Anterior cingulate cortex (tissue), 58 donors: ENCODE measurements around the gene PTPN18.
"Not testable (repeated sequence)": the region's sequence is repeated elsewhere in the genome, so short reads cannot be mapped to it uniquely, and the experiment has no call there.

Experiments
- DNase-seq, 58 donors: peaks; one replicate each; lab custom pipeline; 2025; lab: John Stamatoyannopoulos, UW

PTPN18 gene, protein sequence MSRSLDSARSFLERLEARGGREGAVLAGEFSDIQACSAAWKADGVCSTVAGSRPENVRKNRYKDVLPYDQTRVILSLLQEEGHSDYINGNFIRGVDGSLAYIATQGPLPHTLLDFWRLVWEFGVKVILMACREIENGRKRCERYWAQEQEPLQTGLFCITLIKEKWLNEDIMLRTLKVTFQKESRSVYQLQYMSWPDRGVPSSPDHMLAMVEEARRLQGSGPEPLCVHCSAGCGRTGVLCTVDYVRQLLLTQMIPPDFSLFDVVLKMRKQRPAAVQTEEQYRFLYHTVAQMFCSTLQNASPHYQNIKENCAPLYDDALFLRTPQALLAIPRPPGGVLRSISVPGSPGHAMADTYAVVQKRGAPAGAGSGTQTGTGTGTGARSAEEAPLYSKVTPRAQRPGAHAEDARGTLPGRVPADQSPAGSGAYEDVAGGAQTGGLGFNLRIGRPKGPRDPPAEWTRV

DNA sequence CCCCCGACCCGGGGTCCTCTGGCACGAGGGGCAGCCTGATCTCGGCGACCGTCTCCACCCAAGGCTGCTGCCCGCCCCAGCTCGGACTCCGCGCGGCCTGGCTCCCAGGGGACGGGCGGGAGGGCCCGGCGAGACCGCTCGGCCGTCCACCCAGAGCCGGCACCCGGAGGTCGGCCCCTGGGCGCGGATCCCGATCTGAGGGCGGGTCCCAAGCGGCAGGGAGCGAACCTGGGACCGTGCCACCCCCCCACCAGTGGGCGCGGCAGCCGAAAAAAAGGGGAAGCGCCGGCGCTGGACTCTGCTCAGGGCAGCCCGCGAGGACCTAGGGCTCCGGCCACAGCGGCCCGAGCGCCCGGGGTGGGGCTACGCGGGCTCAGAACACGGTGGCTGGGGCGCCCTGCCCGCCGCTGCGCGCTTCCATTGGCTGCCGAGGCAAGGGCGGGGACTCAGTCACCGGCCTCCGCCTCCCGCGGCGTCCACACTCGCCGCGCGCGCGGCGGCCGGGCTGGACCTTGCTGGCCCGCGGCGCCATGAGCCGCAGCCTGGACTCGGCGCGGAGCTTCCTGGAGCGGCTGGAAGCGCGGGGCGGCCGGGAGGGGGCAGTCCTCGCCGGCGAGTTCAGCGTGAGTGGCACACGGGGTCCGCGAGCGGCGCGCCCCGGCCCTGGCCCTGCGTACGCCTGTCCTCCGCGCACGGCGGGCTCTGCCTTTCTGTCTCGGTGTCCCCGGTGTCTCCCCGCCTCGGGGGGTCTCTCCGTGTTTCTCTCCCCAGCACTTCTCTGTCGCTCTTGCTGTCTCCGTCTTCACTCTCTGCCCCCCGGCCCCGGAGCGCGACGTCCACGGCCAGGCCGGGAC lies at the start of gene PTPN18:
Gene PTPN18, plus strand, starts transcription at position 479 of the 854 bp plus-strand sequence. Its CDS starts 52 bp downstream, at position 531.
- peak in 57 of 58 donors; percentile 9 to 89 (median 79) for DNase-seq

DNA sequence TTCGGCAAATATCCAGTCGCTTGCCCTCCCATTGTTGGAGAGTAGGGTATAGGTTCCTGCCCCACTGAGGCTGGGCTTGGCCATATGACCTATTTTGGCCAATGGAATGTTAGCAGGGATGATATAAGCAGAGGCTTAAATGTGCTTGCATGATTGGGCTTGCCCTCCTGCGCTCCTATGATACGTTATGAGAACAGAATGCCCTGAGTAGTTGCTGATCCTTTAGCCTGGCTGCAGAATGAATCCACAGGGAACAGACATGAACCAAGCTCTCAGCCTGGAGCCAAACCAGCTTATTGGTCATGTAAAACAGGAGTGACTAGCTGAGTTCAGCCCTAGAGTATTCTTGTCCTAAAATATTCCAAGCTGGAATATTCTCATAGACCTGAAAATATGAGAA lies 48.0 kb upstream of the PTPN18 start:
- no peak for DNase-seq

DNA sequence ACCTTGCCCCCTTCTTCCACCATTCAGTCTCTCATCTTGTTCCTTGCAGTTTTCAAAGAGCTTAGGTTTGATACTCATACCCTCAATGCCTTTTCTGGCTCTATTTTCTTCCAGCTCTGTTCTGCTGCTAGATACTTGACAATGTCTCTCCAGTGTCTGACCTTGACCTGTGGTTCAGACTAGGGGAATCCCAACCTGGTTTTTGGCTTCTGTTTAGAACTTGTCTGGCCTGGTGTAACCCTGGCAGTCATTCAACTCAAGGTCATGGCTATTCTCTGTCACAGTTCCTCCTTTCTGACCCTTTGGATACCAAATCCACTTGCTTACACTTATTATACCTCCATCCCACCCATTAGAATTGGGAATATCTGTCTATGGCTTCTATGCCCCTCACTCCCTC lies 45.0 kb upstream of the PTPN18 start:
- no peak for DNase-seq

DNA sequence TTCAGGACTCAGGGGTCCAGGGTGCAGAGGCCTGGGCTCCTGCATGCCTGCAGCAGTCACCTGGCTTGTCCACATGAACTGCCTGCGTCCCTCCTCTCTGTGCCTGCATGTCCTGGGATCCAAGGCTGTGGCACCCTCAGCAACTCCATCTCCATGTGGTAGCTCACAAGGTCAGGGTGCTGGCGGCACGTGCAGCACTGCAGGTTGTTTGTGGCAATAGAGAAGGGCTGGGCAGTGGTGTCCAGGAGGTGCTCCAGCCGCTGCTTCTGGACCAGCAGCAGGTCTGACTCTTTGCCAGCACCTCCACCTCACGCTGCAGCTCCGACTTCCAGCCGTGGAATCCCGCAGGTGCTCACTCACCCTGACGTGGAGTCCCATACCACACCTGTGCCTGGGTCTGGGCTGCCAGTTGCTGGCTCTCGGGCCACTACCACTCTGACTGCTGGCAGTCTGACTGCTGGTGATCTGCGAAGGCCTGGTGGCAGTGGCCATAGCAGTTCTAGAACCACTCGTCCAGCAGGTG lies 42.0 kb upstream of the PTPN18 start:
- DNase-seq, result no peak

DNA sequence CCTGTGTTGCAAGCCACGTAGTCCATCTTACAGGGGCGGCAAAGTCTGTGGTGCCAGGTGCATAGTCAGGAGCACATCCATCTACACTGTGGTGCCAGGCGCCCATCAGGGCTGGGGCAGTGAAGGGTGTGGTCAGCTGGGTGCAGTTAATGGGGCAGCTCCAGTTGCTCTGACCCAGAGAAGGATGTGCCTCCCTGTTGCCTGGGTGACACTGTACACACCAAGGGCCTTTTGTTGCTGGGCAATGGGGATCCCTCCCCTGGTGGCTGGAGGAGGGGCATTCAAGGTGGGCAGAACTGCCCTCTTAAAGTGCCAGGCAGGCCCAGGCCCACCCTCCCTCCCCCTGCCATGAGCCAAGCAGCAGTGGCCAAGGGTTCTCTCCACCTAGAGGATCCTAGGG lies 41.5 kb upstream of the PTPN18 start:
- DNase-seq, result no peak

DNA sequence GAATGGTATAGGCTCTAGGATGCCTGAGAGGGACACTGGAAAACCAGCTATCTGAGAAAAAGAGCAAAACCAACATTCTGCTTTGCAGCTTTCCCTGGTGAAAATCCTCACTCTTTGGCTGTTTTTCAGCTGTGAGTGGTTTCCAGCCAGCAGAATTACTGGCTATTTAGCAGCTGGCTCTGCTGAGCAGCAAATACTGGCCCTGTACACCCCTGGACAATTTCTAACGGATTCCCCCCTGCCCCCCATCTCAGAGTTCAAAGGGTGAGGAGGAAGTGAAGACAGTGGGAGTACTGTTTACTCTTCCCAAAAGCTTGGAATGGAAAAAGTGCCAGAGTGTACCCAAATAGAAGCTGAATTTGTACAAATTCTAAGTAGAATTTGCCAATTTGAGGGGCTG lies 39.3 kb upstream of the PTPN18 start:
- DNase-seq, result peak in 4 of 58 donors; percentile 11 to 15 (median 14)

DNA sequence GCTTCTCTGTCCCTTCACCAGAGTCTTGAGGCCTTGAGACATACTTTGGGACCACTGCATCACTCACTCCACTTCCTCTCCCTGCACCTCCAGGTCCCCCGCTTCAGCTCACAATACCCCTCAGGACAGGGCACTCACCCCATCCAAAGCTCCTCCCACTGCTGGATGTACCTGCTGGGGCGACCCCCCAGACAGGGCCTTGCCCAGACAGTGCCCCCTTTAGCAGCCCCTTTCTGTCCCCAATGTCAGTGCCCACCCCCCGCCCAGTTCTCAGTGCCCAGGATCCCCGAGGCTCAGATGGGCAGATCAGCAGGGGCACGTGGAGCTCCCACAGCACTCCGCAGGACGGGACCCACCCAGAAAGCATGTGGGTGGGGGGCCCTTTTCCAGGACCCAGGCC lies 37.0 kb upstream of the PTPN18 start:
- no peak for DNase-seq

DNA sequence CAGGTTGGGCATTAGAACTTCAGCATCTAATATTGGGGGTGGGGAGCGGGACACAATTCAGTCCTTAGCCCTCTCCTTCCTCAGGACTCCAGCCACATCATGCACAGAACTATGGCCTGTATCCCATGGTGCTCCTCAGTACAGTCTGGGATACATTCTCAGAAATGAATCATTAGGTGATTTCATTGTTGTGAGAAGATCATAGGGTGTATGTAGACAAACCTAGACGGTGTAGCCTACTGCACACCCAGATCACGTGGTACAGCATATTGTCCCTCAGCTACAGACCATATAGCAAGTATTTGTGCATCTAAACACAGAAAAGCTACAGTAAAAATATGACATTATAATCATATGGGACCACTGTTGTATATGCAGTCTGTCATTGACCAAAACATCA lies 36.3 kb upstream of the PTPN18 start:
- no peak for DNase-seq

DNA sequence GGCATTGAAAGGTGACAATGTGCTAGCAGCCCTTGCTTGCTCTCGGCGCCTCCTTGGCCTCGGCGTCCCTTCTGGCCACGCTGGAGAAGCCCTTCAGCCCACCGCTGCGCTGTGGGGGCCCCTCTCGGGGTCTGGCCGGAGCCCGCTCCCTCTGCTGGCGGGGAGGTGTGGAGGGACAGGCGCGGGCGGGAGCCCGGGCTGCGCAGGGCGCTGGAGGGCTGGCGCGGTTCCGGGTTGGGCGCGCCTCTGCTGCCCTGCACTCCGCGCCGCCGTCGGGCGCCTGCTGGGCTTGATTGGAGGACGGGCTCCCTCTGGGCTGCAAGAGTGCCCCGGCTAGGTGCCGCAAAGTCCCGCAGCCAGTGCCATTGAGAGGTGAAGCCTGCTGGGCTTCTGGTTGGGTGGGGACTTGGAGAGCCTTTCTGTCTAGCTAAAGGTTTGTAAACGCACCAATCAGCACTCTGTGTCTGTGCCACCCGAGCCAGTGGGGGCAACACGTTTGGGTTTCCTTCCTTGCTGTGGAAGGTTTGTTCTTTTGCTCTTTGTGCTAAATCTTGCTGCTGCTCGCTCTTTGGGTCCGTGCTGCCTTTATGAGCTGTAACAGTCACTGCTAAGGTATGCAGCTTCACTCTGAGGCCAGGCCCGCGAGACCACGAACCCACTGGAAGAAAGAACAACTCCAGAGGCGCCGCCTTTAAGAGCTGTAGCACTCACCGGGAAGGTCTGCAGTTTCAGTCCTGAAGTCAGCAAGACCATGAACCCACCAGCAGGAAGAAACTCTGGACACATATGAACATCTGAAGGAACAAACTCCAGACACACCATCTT lies 27.9 kb upstream of the PTPN18 start:
- DNase-seq, result no peak

DNA sequence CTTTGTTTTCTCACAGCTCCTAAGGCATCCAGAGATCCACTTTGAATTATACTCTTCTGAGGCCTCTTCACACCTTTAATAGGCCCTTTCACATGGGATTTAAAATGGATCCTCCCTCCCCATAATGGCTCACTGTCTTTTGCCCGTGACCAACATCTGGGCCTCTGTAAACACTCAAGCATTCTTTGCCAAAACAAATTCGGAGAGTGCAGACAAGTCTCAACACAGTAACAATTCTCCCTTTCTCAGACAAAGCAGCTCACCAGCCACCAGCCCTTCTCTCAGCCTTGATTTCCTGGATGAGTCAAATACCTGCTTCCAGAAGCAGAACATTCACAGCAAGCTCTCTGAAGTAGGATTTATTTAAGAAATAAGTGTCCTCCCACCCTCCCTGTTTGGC lies 27.1 kb upstream of the PTPN18 start:
- DNase-seq, result no peak

DNA sequence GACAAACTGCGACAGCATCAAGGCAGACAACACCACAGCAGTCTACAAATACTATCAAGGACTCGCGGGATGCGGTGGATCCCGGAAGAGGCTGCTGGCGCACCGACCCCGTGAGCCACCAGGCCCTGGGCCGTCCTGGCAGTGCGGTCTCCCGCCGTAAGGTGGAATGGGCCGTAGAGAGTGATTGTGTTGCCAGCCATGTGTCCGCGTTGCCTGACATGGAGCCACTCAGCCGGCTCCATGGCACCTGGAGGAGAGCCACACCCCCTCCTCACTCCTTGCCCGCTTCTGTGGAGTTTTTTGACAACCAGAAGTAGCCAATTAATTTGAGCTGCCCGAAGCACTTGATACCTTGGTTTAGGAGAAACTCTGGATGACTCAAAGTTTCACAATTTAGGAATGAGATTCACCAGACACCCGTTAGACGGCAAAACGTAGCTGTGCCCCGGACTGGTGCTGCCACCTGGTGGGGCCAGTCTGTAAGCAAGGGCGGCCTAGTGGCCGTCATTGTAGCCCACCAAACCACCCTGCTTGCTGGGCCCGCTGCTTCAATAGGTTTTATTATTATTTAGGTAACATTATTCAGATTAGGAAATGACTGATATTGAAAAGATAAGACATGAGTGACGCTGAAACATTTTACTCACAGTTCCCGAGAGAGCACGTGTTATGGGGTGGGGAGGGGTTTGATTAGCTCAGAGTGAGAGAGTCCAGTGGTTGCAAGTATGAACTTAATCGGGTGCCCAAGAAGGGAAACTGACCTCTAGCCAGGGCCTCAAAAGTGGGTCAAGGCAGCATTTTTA lies 23.4 kb upstream of the PTPN18 start:
- peak in 42 of 58 donors; percentile 6 to 69 (median 30) for DNase-seq

DNA sequence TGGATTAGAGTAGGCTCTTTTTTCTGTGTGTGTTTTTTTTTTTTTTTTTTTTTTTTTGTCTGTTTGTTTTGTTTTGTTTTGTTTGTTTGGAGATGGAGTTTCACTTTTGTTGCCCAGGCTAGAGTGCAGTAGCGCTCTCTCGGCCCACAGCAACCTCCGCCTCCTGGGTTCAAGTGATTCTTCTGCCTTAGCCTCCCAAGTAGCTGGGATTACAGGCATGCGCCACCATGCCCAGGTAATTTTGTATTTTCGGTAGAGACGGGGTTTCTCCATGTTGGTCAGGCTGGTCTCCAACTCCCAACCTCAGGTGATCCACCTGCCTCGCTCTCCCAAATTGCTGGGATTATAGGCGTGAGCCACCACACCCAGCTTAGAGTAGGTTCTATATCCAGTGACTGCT lies 22.6 kb upstream of the PTPN18 start:
- DNase-seq, result not testable (repeated sequence)

DNA sequence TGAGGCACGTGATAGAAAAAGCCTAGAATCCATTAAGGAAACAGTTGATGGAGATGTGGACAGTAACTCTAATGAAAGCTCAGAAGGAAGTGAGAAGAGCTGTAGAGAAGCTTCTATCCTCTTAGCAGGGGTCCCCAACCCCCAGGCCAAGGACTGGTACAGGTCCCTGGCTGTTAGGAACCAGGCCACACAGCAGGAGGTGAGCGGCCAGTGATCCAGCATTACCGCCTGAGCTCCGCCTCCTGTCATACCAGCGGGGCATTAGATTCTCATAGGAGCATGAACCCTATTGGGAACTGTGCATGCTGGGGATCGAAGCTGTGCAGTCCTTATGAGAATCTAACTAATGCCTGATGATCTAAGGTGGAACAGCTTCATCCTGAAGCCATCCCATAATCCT lies 21.8 kb upstream of the PTPN18 start:
- no peak for DNase-seq

DNA sequence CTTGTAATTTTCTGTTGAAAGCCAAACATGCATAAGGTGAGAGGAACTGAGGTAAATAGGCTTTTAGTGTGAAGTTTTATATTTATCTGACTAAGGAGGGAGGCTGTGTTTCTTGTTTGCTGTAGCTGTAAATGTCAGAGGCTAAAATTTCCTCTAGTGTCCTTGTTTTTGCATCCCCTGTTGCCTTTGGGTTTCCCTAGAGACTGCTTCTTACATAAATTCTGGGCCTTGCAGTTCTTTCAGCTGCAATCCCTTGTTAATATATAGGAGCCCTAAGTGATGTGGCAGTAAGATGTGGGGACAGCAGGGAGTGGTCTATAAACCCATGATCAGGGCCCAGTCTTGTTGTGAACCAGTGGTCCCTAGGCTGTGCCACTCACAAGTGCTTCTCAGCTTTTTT lies 20.6 kb upstream of the PTPN18 start:
- DNase-seq, result no peak

DNA sequence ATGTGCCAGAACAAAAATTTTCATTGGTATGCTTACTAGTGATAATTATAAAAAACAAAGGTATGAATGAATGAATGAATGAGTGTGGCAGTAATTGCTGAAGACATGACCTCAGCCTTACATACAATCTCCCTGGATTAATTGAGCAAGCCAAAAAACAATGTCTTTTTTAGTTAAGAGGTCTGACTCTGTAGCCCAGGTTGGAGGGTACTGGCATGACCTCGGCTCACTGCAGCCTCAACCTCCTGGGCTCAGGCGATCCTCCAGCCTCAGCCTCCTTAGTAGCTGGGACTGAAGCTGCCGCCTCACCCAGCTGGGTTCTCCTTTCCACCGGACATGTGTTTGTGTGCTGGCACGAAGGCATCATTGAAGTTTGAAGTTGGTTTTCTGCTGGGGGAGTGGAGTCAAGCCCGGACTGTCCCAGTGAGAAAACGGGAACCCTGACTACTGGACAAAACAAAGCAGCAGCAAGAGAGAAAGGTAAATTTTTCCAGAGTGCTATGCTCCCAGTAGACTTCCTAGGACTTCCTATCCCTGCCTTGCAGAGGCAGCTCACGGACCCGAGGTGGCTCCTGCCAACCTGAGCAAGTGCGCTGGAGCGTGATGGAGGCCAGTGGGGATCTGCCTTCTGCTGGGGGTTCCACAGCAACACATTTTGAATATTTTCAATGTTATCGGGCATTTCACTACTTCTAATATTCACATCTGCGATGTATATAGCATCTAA lies 19.5 kb upstream of the PTPN18 start:
- DNase-seq, result no peak

DNA sequence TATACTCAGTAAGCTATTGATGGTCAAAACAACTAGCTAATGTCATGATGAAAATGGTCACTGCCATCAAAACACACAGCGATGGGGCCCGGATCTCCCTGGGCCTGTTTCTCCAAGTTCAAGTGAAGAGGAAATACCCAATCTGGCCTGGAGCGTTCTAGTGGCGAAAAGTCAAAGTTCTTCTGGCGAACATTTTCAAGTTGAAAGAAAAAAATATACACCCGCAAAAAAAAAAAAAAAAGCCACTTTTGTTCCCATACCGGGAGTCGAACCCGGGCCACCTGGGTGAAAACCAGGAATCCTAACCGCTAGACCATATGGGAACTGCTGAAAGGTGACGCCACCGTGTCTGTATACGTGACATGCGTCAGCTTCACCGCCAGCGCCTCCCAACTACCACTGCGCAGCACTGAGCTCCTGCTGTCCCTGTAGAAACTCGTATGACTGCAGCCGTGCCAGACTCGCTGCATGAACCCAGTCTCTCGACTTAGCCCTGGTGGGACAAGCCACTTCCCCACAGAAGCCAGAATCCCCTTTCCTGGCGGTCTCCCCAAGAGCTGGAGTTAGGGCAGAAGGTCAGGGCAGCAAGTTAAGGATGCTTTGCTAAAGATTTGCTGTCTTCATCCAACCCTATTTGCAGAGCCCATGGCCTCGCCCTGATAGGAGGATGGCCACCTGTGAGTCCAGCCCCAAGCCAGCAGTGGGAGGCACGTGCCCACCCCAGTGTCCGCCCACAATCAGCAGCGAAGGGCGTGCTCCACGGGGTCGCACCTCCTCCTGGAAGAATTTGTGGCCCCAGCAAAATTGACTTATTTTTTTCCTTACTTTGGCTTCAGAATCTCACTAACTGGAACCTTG lies 18.8 kb upstream of the PTPN18 start:
- peak; percentile 11 to 89 (median 58) for DNase-seq

DNA sequence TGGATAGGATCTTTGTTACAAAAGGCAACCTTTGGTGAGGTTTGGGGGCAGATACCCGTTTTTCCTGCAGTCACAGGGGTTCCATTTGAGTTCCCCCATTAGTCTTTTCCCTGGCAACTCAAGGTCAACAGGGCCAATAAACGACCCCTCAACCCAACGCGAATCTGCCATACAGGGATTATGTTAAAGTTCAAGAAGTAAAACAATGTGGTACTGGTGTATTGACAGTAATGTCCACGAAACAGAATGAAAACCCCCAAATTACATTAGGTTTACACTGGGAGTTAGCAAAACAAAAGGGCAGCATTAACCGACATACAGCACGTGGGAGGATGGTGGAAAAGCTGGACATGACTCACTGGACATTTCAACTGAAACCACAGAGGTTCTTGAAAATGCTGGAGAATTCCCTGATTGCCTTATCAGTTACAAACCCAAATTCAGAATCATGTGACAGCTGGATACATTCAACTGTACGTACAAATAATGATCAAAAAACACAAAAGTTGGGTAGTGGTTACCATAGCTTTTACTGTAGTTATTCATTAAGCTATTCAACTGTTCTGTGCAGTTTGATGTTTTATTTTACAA lies 18.0 kb upstream of the PTPN18 start:
- no peak for DNase-seq
